A549 (cell line): Measurements from ENCODE around the gene DHX58. TPM values are rescaled to one million over a fixed set of nuclear protein-coding genes. Genes with fewer than 3 reads are reported as not detected.

Experiments used
- ATAC-seq, 2 experiments: fragments of 200-7000 bp in 1 of 2; fragments of >200 bp in 1 of 2; cut with Nextera tagmentation in 1 of 2; cut with Tn5 transposase in 1 of 2; 3 replicates each; pipeline versions ENCODE4 v1.8.0 to v1.9.1; 2018 to 2020; ENCODE audit warnings: mild to moderate bottlenecking in 1 of 2, moderate library complexity in 1 of 2
- CTCF ChIA-PET: fragments of 300-600 bp; sonication (Branson Sonifier 250); formaldehyde crosslinking; extraction: SDS; loops from one replicate; lab custom pipeline; 2021; ENCODE audit warnings: antibody characterized with exemption, inconsistent platforms; lab: Yijun Ruan, JAX
- POLR2A ChIA-PET: fragments of 350-600 bp; formaldehyde crosslinking; extraction: SDS; loops from one replicate; lab custom pipeline; 2021; ENCODE audit warnings: antibody characterized with exemption, inconsistent platforms; lab: Yijun Ruan, JAX
- DNase-seq, 2 experiments: peaks; one replicate each; pipeline versions ENCODE4 v3.0.0 to v3.0.0-alpha.2; 2011 to 2016; ENCODE audit warnings: low read depth in 1 of 2, low spot score in 1 of 2
- FAIRE-seq: peaks from 2 replicates; lab custom pipeline; 2011; peaks lifted over from hg19 to GRCh38; lab: Jason Lieb, UNC
- H3K27ac ChIP-seq, 2 experiments: fragments of >200 bp; sonication (Bioruptor Twin); formaldehyde crosslinking; 3 replicates each; pipeline ENCODE4 v1.5.1; 2016 to 2017
- H3K4me1 ChIP-seq: fragments of >200 bp; sonication (Bioruptor Twin); formaldehyde crosslinking; 3 replicates; pipeline ENCODE4 v1.6.1; 2016
- H3K4me2 ChIP-seq: fragments of >200 bp; sonication (Bioruptor Twin); formaldehyde crosslinking; 3 replicates; pipeline ENCODE4 v1.6.1; 2016
- H3K4me3 ChIP-seq: fragments of >200 bp; sonication (Bioruptor Twin); formaldehyde crosslinking; 3 replicates; pipeline ENCODE4 v1.5.1; 2016
- H3K9me3 ChIP-seq: fragments of >200 bp; sonication (Bioruptor Twin); formaldehyde crosslinking; 3 replicates; pipeline ENCODE4 v1.6.1; 2016
- BCL3 ChIP-seq: fragments of >200 bp; sonication (Bioruptor Twin); formaldehyde crosslinking; IDR thresholded peaks from 3 replicates; pipeline ENCODE4 v1.6.1; 2016
- CBX2 ChIP-seq: fragments of 200-600 bp; sonication (generic); IDR thresholded peaks from 2 replicates; pipeline ENCODE4 v1.6.1; 2016; ENCODE audit warnings: low read depth, mild to moderate bottlenecking, borderline replicate concordance
- CEBPB ChIP-seq, 2 experiments: fragments of >200 bp in 1 of 2; sonication (Bioruptor Twin) in 1 of 2; formaldehyde crosslinking in 1 of 2; IDR thresholded peaks; 2 replicates each; pipeline ENCODE4 v1.6.1; 2012 to 2016
- CHD2 ChIP-seq: fragments of 150-350 bp; IDR thresholded peaks from 2 replicates; pipeline ENCODE4 v1.6.1; 2014; ENCODE audit warnings: low read length; ENCODE audit not compliant: partially characterized antibody
- CTCF ChIP-seq: fragments of >200 bp; sonication (Bioruptor Twin); formaldehyde crosslinking; IDR thresholded peaks from 3 replicates; pipeline ENCODE4 v1.5.1; 2016
- EHF ChIP-seq: fragments of 250-450 bp; sonication (Bioruptor Pico); IDR thresholded peaks from 2 replicates; pipeline ENCODE4 v1.5.0; 2020; ENCODE audit warnings: mild to moderate bottlenecking
- FOSL2 ChIP-seq, 2 experiments: fragments of 450-650 bp in 1 of 2; fragments of >200 bp in 1 of 2; sonication (Bioruptor Twin) in 1 of 2; formaldehyde crosslinking; IDR thresholded peaks; 2 replicates each; pipeline versions ENCODE4 v1.5.0 to v1.6.1; 2016 to 2020; ENCODE audit warnings: mild to moderate bottlenecking in 1 of 2, moderate library complexity in 1 of 2
- HDAC2 ChIP-seq: fragments of 200-600 bp; sonication (generic); IDR thresholded peaks from 2 replicates; pipeline ENCODE4 v1.6.1; 2016
- KDM1A ChIP-seq: fragments of 200-600 bp; sonication (generic); IDR thresholded peaks from 2 replicates; pipeline ENCODE4 v1.6.1; 2016; ENCODE audit warnings: low read depth, mild to moderate bottlenecking
- MAFK ChIP-seq: fragments of 450-650 bp; IDR thresholded peaks from 2 replicates; pipeline ENCODE4 v1.6.1; 2014; ENCODE audit not compliant: partially characterized antibody
- NFE2L2 ChIP-seq: fragments of 150-350 bp; conservative IDR thresholded peaks from 2 replicates; pipeline ENCODE4 v1.6.1; 2014; ENCODE audit warnings: low read length
- PHF8 ChIP-seq: fragments of 200-600 bp; sonication (generic); IDR thresholded peaks from 2 replicates; pipeline ENCODE4 v1.6.1; 2016; ENCODE audit warnings: low read depth, mild to moderate bottlenecking, antibody characterized with exemption, moderate library complexity, borderline replicate concordance
- RAD21 ChIP-seq, 2 experiments: fragments of >200 bp in 1 of 2; sonication (Bioruptor Twin) in 1 of 2; formaldehyde crosslinking in 1 of 2; IDR thresholded peaks in 1 of 2; conservative IDR thresholded peaks in 1 of 2; 2 replicates in 1 of 2; 3 replicates in 1 of 2; pipeline ENCODE4 v1.6.1; 2012 to 2018; ENCODE audit warnings: inconsistent platforms in 1 of 2
- RFX5 ChIP-seq: fragments of 450-650 bp; IDR thresholded peaks from 2 replicates; pipeline ENCODE4 v1.7.1; 2014; ENCODE audit warnings: antibody characterized with exemption, mild to moderate bottlenecking, moderate library complexity
- RNF2 ChIP-seq: fragments of 200-600 bp; sonication (generic); IDR thresholded peaks from 2 replicates; pipeline ENCODE4 v1.6.1; 2016; ENCODE audit warnings: low read depth, mild to moderate bottlenecking, antibody characterized with exemption, moderate library complexity, borderline replicate concordance
- SMC3 ChIP-seq: fragments of >200 bp; sonication (Bioruptor Twin); formaldehyde crosslinking; IDR thresholded peaks from 3 replicates; pipeline ENCODE4 v1.6.1; 2018; ENCODE audit warnings: inconsistent platforms
- SREBF2 ChIP-seq: fragments of 450-650 bp; IDR thresholded peaks from 2 replicates; pipeline ENCODE4 v1.6.1; 2014; ENCODE audit warnings: mild to moderate bottlenecking, moderate library complexity
- ZC3H11A ChIP-seq: fragments of 450-650 bp; IDR thresholded peaks from 2 replicates; pipeline ENCODE4 v1.6.1; 2014; ENCODE audit warnings: antibody characterized with exemption, mild to moderate bottlenecking
- WGBS: methylation state at CpG from one replicate; pipeline ENCODE4 v1.1.6; 2017; ENCODE audit errors: missing lambda C conversion rate; 5-methylcytosine and 5-hydroxymethylcytosine counted together
- polyA plus RNA-seq, 4 experiments: library from polyadenylated mRNA; depleted of rRNA in 3 of 4; stranded (reverse); fragments of >200 nt; fragmentation: RNase III in 1 of 4; extraction: RNeasy Plus Mini Kit Qiagen cat#74134 plus additional on column Dnase treatment in 1 of 4; gene quantifications; 2 replicates in 3 of 4; 3 replicates in 1 of 4; pipeline ENCODE4 v1.2.3, GENCODE V29; 2011 to 2017
- TF ChIP-seq, protein P1 (sequence below): IDR thresholded peaks from 2 replicates; pipeline ENCODE4 v1.6.1; 2012
- TF ChIP-seq, protein P2 (sequence below): IDR thresholded peaks from 2 replicates; pipeline ENCODE4 v1.6.1; 2012

DHX58 gene
- polyA plus RNA-seq, 2 of the 4 experiments (the other 2 are of a cell fraction) = 0.37 to 0.59 TPM

DNA sequence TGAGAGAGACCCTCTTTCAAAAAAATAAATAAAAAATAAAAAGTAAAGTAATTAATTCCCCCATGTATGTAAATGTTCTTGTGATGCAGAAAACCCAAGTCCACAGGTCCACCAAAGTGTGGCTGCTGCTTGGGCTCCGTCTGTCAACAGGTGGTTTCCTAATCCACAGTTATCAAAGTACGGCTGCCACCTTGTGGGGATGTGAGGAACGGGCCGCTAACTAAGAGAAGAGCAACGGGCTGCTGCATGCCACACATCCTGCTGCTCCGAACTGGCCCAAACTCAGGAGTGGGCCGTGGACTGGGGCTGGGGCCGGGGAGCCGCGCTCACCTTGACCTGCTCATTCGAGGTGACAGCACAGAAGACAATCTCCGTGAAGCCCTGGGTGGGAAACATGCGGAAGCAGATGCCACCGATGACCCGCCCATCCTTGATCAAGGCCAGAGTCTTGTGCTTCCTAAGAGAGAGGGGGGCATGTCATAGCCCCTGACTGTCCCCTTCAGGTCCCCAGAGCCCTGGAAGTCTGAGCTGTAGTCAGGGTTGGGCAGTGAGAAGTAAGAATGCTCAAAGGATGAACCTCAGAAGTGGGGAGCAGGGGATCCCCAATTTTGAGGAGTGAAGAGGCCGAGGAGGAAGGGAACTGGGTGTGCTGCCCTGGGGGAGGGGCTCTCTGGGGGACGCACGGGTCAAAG lies 4.3 kb upstream of the DHX58 start:
- TF ChIP-seq RFX5 (no peak), CHD2 (no peak), CTCF (peak; percentile 90), CBX2 (no peak), RAD21 (conservative IDR thresholded peaks at IDR 0.05 in 1 of 2, IDR thresholded peaks at IDR 0.05 in 1 of 2) (peak; percentile 92 to 94), SMC3 (peak; percentile 91), CEBPB (IDR thresholded peaks at IDR 0.05) (peak in 1 of 2 experiments; percentile 72; a peak in 1 of 4 replicates), FOSL2 (IDR thresholded peaks at IDR 0.05) (no peak), FOSL2 (CRISPR knock-in tag; IDR thresholded peaks at IDR 0.05) (no peak)
- TF ChIP-seq, protein P1, sequence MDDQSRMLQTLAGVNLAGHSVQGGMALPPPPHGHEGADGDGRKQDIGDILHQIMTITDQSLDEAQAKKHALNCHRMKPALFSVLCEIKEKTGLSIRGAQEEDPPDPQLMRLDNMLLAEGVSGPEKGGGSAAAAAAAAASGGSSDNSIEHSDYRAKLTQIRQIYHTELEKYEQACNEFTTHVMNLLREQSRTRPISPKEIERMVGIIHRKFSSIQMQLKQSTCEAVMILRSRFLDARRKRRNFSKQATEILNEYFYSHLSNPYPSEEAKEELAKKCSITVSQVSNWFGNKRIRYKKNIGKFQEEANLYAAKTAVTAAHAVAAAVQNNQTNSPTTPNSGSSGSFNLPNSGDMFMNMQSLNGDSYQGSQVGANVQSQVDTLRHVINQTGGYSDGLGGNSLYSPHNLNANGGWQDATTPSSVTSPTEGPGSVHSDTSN = no peak
- TF ChIP-seq, protein P2, sequence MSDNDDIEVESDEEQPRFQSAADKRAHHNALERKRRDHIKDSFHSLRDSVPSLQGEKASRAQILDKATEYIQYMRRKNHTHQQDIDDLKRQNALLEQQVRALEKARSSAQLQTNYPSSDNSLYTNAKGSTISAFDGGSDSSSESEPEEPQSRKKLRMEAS = 0 out of 2 replicates have a peak, but pooled peaks have one; percentile 41
- no peaks in the 10 kb centered on the region for H3K9me3 ChIP-seq
- H3K4me2 ChIP-seq = no peak overlapping the region
- H3K4me3 ChIP-seq = no peak overlapping the region
- FAIRE-seq (peak; percentile 65), ATAC-seq (peak; percentile 55 to 66), DNase-seq (peak; percentile 86 to 89)
- peaks cover 22% of the 10 kb centered on the region for H3K4me1 ChIP-seq
- WGBS = 26% methylated on average over 18 of the region's 18 CpGs
- ChIA-PET POLR2A (interaction anchor here (0.5 kb wide), 1 partner anchor 341 kb away, joined by 4 read pairs; no protein-coding TSS in a partner anchor), CTCF (interaction anchor here (0.6 to 39.5 kb wide), 33 partner anchors 7 to 383 kb away, joined by 3 to 658 read pairs (median 4); partner anchors contain the start of genes CNP, DNAJC7, GHDC and HAP1)
- H3K27ac ChIP-seq = no peak overlapping the region; a peak in 1 of 6 replicates

DNA sequence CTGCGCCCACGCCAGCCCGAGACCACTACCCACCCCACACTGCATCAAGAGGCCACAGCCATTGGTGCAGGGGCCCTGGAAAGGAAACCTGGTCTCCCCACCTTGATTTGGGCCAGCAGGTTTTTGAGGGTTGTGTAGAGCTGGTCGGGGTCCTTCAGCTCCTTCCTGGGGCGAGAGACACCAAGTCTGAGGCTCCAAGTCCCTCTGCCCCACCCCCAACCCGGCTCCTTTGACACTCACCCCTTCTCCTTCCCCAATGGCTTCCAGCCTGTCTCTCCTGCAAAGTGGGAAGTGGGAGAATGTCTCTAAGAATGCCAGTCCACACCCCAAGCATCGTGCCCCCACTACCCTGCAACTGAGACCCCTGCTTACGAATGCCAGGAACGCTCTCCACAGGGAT lies 1.6 kb upstream of the DHX58 start:
- H3K9me3 ChIP-seq = no peaks in the 10 kb centered on the region
- ATAC-seq (no peak), DNase-seq (no peak), FAIRE-seq (no peak)
- 93% methylated on average over 9 of the region's 9 CpGs for WGBS
- no peak for TF ChIP-seq KDM1A
- TF ChIP-seq EHF (CRISPR knock-in tag) = no peak
- TF ChIP-seq CHD2 = no peak
- no peak for TF ChIP-seq SREBF2
- no peak for TF ChIP-seq PHF8
- TF ChIP-seq ZC3H11A = no peak
- no peak for TF ChIP-seq RNF2
- no peak for TF ChIP-seq RFX5
- TF ChIP-seq, protein P1 = no peak
- TF ChIP-seq BCL3 = no peak
- no peak for TF ChIP-seq MAFK
- no peak for TF ChIP-seq NFE2L2
- TF ChIP-seq HDAC2 = no peak
- no peak for TF ChIP-seq RAD21 (conservative IDR thresholded peaks at IDR 0.05 in 1 of 2, IDR thresholded peaks at IDR 0.05 in 1 of 2)
- H3K4me2 ChIP-seq = no peak overlapping the region
- POLR2A ChIA-PET = interaction anchor here (0.8 kb wide), 2 partner anchors 94 to 97 kb away, joined by 3 to 4 read pairs; partner anchors contain the start of genes DNAJC7 and NKIRAS2
- CTCF ChIA-PET = interaction anchor here (0.8 to 39.5 kb wide), 10 partner anchors 12 to 413 kb away, joined by 3 to 658 read pairs (median 24); partner anchors contain the start of genes C17orf113, CNP, DNAJC7 and NKIRAS2
- no peak overlapping the region for H3K4me3 ChIP-seq
- 0 out of 3 replicates have a peak, but pooled peaks cover 9% of the 10 kb centered on the region for H3K4me1 ChIP-seq
- no peak overlapping the region for H3K27ac ChIP-seq
